OCI-LY7 (cell line): Measurements from ENCODE around the gene SCLY. TPM values are rescaled to one million over a fixed set of nuclear protein-coding genes. Genes with fewer than 3 reads are reported as not detected.

ENCODE experiments used
- BruUV-seq: library from RNA; stranded (reverse); fragments of 400-500 nt; replicated peaks from 2 replicates; lab custom pipeline; 2021; lab: Mats Ljungman, UMichigan
- CTCF ChIA-PET: fragments of 300-600 bp; sonication (Branson Sonifier 250); formaldehyde crosslinking; loops from one replicate; lab custom pipeline; 2022; ENCODE audit warnings: antibody characterized with exemption; ENCODE audit not compliant: unreplicated experiment; lab: Charles Lee
- POLR2A ChIA-PET: fragments of 300-600 bp; sonication (Branson Sonifier 250); formaldehyde crosslinking; loops from one replicate; lab custom pipeline; 2022; ENCODE audit warnings: antibody characterized with exemption; lab: Charles Lee
- DNase-seq: peaks from one replicate; pipeline ENCODE4 v3.0.0-alpha.2; 2015; ENCODE audit warnings: low spot score
- H2AFZ ChIP-seq: fragments of 200-600 bp; sonication (generic), shearing (Covaris generic); 2 replicates; pipeline ENCODE4 v1.6.1; 2014; ENCODE audit warnings: mild to moderate bottlenecking, antibody characterized with exemption, low read length, moderate library complexity
- H3K27ac ChIP-seq: fragments of 200-600 bp; sonication (generic); 2 replicates; pipeline ENCODE4 v1.5.1; 2014; ENCODE audit warnings: mixed run types, low read depth, mild to moderate bottlenecking, moderate library complexity, low read length, inconsistent platforms; ENCODE audit not compliant: poor library complexity, severe bottlenecking
- H3K36me3 ChIP-seq: fragments of 200-600 bp; sonication (generic); 2 replicates; pipeline ENCODE4 v1.6.1; 2014; ENCODE audit warnings: mild to moderate bottlenecking, antibody characterized with exemption, low read length, moderate library complexity, mixed read lengths; ENCODE audit not compliant: insufficient read depth
- H3K4me1 ChIP-seq: fragments of 200-600 bp; sonication (generic); 2 replicates; pipeline ENCODE4 v1.5.1; 2014; ENCODE audit warnings: mild to moderate bottlenecking, low read length; ENCODE audit not compliant: insufficient read depth, poor library complexity, severe bottlenecking
- H3K4me2 ChIP-seq: fragments of 200-600 bp; sonication (generic); 2 replicates; pipeline ENCODE4 v1.6.1; 2014; ENCODE audit warnings: mild to moderate bottlenecking, low read length
- H3K4me3 ChIP-seq: fragments of 200-600 bp; sonication (generic); 2 replicates; pipeline ENCODE4 v1.5.1; 2014; ENCODE audit warnings: mild to moderate bottlenecking, low read depth, low read length; ENCODE audit not compliant: poor library complexity, severe bottlenecking
- H3K79me2 ChIP-seq: fragments of 200-600 bp; sonication (generic); 2 replicates; pipeline ENCODE4 v1.6.1; 2016; ENCODE audit warnings: low read depth, mild to moderate bottlenecking, low read length, moderate library complexity, mixed read lengths; ENCODE audit not compliant: insufficient read depth
- H3K9me2 ChIP-seq: fragments of 200-600 bp; sonication (generic); 2 replicates; pipeline ENCODE4 v1.6.1; 2016; ENCODE audit warnings: mild to moderate bottlenecking, low read length, mixed read lengths; ENCODE audit not compliant: insufficient read depth
- H3K9me3 ChIP-seq: fragments of 200-600 bp; sonication (generic); 2 replicates; pipeline ENCODE4 v1.6.1; 2014; ENCODE audit warnings: mild to moderate bottlenecking, mixed run types, low read length, mixed read lengths
- H4K20me1 ChIP-seq: fragments of 200-600 bp; sonication (generic); 2 replicates; pipeline ENCODE4 v1.6.1; 2014; ENCODE audit warnings: mild to moderate bottlenecking, antibody characterized with exemption, low read length, moderate library complexity, mixed read lengths; ENCODE audit not compliant: insufficient read depth
- CTCF ChIP-seq: fragments of 200-600 bp; sonication (generic); conservative IDR thresholded peaks from 2 replicates; pipeline ENCODE4 v1.5.1; 2014; ENCODE audit warnings: mild to moderate bottlenecking, antibody characterized with exemption, low read length, moderate library complexity, mixed read lengths
- EZH2phosphoT487 ChIP-seq: fragments of 200-600 bp; sonication (generic); IDR thresholded peaks from 2 replicates; pipeline ENCODE4 v1.6.1; 2018; ENCODE audit warnings: low read depth, borderline replicate concordance, mild to moderate bottlenecking, mixed run types, antibody characterized with exemption, low read length, moderate library complexity, mixed read lengths
- intact Hi-C: fragments of 100-400 bp; cut with micrococcal nuclease; formaldehyde crosslinking; loops from one replicate; pipeline ENCODE4 v1.10.0; 2022; ENCODE audit not compliant: unreplicated experiment
- total RNA-seq, 2 experiments: library from RNA; depleted of rRNA in 1 of 2; stranded (reverse); fragments of >200 nt in 1 of 2; shearing (Covaris generic) in 1 of 2; gene quantifications; 2 replicates each; pipeline ENCODE4 v1.2.3, GENCODE V29; 2014 to 2022

The SCLY gene
- total RNA-seq, 2 experiments from 2014 or later, result 29.9 to 41.7 TPM

- no peak overlapping the region for H3K4me3 ChIP-seq
- no peak overlapping the region for H3K27ac ChIP-seq
- H3K4me1 ChIP-seq, result no peaks in the 10 kb centered on the region
- H4K20me1 ChIP-seq, result no peaks in the 10 kb centered on the region
- H2AFZ ChIP-seq, result no peak overlapping the region
- BruUV-seq, result no TSS peak
- H3K4me2 ChIP-seq, result no peak overlapping the region
- no peaks in the 10 kb centered on the region for H3K79me2 ChIP-seq
- ChIA-PET CTCF (interaction anchor here (0.6 kb wide), 1 partner anchor 387 kb away, joined by 10 read pairs; no protein-coding TSS in a partner anchor), POLR2A (no interaction called here)
- TF ChIP-seq CTCF (peak; percentile 65), EZH2phosphoT487 (no peak)
- H3K9me3 ChIP-seq, result no peaks in the 10 kb centered on the region
- H3K36me3 ChIP-seq, result no peaks in the 10 kb centered on the region
- no peaks in the 10 kb centered on the region for H3K9me2 ChIP-seq
- intact Hi-C loops, result no loop called here
- DNase-seq, result peak; percentile 13
Observed at GRCh38 chr2:238015705-238016104, 45.1 kb upstream of the SCLY start.

GRCh38 chr2:238016526-238016925 is 44.3 kb upstream of the SCLY start:
- H3K79me2 ChIP-seq, result no peaks in the 10 kb centered on the region
- POLR2A ChIA-PET, result no interaction called here
- H2AFZ ChIP-seq, result no peak overlapping the region
- no peak overlapping the region for H3K4me2 ChIP-seq
- no peaks in the 10 kb centered on the region for H3K9me3 ChIP-seq
- H3K27ac ChIP-seq, result no peak overlapping the region
- no TSS peak for BruUV-seq
- no peaks in the 10 kb centered on the region for H3K9me2 ChIP-seq
- no peak for TF ChIP-seq CTCF
- TF ChIP-seq EZH2phosphoT487, result no peak
- CTCF ChIA-PET, result no interaction called here
- no peaks in the 10 kb centered on the region for H3K36me3 ChIP-seq
- intact Hi-C loops, result no loop called here
- no peaks in the 10 kb centered on the region for H4K20me1 ChIP-seq
- no peak for DNase-seq
- no peak overlapping the region for H3K4me3 ChIP-seq
- no peaks in the 10 kb centered on the region for H3K4me1 ChIP-seq

GRCh38 chr2:238019962-238020361 is 40.8 kb upstream of the SCLY start:
- Histone ChIP-seq H3K27ac (no peak overlapping the region), H3K9me3 (no peaks in the 10 kb centered on the region), H3K79me2 (no peaks in the 10 kb centered on the region), H3K4me3 (no peak overlapping the region), H3K4me1 (no peaks in the 10 kb centered on the region), H2AFZ (no peak overlapping the region), H4K20me1 (no peaks in the 10 kb centered on the region; the same call in 1 of the 2 replicates), H3K9me2 (no peaks in the 10 kb centered on the region), H3K4me2 (no peak overlapping the region), H3K36me3 (no peaks in the 10 kb centered on the region)
- POLR2A ChIA-PET, result no interaction called here
- CTCF ChIA-PET, result no interaction called here
- intact Hi-C loops, result no loop called here
- no TSS peak for BruUV-seq
- no peak for DNase-seq
- TF ChIP-seq EZH2phosphoT487, result no peak
- TF ChIP-seq CTCF, result no peak
